SH-SY5Y (cell line): ENCODE data around the gene PTX3.

ENCODE experiments used
- GATA2 ChIP-seq: IDR thresholded peaks from 2 replicates; pipeline ENCODE4 v1.6.1; 2011; ENCODE audit warnings: mild to moderate bottlenecking, low read depth, low read length
- GATA3 ChIP-seq: IDR thresholded peaks from 2 replicates; pipeline ENCODE4 v1.6.1; 2011; ENCODE audit warnings: low read depth, mild to moderate bottlenecking, low read length, moderate library complexity

DNA sequence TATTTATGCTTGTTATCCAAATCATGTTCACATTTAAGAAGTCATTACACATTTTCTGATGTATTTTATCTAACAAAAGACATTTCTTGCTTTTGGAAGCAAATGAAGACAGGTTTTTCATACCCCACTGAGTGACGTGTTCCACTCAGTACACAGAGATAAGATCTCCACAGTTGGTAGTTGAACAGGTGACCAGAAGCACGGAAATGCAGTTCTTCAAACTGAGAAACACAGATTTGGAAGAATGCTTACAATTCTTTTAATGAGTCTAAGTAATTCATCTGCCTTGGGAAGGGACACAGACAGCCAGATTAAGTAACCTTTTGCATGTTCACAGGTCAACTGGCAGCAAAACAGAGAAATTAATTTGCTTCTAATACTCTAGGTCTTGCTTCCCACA is 23.1 kb downstream of the PTX3 start:
- TF ChIP-seq GATA2 (no peak), GATA3 (no peak)
